ENCODE measurements around the gene DENND4A.
"Not testable (repeated sequence)": the region's sequence is repeated elsewhere in the genome, so short reads cannot be mapped to it uniquely, and the experiment has no call there.

Gene DENND4A

DNA sequence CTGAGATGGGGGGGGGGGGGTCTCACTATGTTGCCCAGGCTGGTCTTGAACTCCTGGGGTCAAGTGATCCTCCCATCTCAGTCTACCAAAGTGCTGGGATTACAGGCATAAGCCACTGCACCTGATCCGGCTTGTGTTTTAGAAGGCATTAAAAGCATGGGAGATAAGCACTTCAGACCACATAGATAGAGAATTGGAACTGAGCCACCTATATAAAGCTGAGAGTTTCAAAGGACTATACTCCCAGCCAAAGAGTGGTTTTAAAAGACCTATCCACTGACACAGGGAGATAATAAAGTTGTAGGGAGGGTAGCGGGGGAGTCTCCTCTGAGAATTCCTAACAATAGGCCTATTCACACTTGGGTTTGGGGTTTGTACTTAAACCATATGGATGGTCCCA, 34.8 kb downstream of the DENND4A start:
- no peak for DNase-seq (ENCODE audit: low spot score)

DNA sequence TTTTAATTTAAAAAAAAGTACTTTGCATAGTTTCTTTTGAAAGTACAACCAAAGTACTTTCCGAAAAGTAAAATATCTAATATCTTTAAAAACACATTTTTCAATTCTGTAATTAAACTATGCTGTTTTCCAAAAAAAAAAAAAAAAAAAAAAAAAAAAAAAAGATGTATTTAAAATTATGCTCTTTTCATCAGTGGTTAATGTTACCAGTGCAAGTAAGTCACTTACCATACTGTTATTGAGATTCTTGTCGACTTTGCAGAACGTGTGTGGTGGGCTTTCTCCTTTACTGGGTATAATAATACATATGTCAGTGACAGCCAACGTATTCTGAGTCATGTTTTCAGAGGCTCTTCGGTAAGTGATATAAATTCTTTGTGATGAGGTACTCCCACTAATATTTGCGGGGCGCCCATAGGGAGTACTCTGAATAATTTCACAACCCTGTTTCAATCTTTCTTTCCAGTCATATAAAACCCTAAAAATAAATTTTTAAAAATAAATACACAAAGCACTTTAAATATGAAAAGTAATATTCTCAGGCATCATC, 39.9 kb downstream of the DENND4A start:
- no peak for DNase-seq (ENCODE audit: low spot score)

DNA sequence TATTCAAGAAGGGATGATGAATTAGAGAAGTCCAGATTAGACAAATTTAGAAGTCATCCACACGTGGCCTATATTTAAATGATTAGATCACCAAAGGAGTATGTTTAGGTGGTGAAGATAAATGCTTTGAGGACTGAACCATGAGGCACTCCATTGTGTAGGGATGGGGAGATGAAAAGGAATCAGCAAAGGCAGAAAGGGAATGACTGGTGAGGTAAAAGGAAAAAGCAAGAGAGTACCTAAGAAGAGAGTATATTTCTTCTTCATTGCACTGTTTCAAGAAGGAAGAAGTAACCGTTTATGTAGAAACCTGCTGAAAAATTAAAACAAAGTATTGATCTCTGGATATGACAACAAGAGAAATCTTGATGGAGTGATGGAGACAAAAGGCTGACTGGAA, 40.7 kb downstream of the DENND4A start:
- no peak for DNase-seq (ENCODE audit: low spot score)

DNA sequence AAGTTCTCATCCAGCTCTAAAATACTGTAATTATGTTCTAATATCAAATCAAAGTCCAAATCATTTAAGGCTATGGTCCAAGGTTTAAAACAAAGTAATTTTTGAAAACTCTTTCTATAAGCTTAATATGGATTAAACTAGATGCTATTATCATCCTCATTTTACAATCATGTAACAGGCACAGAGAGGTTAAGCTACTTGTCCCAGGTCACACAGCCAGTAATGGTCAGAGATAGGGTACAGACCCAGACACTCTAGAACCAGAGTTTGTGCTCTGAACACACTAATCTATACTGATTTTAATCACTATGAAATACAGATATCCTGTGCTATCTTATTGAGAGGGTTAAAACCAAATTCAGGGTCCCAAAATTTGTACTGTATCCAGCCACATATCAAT, 44.8 kb downstream of the DENND4A start:
- no peak for DNase-seq (ENCODE audit: low spot score)

DNA sequence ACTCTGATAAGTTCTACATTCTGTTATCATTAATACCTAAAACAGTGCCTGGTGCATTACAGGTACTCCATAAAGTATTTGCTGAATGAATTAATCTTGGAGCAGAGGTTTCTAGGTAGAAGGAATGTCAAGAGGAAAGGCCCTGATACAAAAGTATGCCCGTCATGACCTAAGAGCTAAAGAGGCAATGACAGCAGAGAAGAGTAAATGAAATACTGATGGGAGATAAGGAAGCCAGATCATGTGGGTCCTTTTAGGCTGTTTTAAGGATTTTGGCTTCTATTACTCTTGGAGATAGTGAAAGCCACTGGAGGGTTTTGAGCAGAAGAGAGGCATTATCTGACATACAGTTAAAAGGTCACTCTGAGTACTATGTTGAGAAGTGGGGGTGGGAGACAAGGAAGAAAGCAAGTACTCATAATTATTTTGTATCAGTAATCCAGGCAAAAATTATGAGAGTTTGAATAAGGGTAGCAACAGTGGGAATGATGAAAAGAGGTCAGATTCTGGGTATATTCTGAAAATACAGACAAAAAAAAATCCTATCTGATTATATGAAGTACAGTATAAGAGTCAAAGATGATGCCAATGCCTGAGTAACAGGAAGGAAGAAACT, 48.3 kb downstream of the DENND4A start:
- no peak for DNase-seq (ENCODE audit: low spot score)

DNA sequence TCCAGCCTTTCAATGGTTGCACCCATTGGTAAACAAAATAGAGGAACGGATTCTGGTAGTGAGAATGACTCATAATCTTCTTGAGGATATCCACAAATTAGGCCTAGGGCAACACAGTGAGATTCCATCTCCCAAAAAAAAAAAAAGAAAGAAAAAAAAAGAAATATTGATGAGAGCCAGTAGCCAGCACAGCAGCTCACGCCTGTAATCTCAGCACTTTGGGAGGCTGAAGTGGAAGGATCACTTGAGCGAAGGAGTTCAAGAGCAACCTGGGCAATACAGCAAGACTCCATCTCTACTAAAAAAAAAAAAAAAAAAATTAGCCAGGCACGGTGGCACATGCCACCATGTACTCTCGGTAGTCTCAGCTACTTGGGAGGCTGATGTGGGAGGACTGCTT, 51.9 kb downstream of the DENND4A start:
- no peak for DNase-seq (ENCODE audit: low spot score)

DNA sequence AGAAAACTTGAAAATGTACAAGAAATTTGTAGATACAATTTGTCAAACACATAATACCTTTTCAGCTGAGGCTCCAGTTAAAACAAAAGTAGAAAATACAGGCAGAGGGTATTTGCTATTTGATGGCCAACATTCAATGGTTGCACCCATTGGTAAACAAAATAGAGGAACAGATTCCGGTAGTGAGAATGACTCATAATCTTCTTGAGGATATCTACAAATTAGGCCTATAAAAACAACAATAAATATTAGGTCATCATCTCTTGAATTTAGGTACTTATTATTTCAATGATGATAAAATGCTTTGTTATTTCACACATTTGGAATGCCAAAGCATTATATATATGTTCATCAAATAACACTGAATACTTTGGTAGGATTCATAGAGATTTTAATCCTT, 53.4 kb downstream of the DENND4A start:
- DNase-seq (ENCODE audit: low spot score) = no peak

DNA sequence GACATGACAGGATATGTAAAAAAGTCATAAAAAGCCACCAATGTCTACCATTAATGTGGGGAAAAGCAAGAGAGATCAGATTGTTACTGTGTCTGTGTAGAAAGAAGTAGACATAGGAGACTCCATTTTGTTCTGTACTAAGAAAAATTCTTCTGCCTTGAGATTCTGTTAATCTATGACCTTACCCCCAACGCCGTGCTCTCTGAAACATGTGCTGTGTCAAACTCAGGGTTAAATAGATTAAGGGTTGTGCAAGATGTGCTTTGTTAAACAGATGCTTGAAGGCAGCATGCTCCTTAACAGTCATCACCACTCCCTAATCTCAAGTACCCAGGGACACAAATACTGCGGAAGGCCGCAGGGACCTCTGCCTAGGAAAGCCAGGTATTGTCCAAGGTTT, 58.5 kb downstream of the DENND4A start:
- DNase-seq (ENCODE audit: low spot score) = not testable (repeated sequence)

DNA sequence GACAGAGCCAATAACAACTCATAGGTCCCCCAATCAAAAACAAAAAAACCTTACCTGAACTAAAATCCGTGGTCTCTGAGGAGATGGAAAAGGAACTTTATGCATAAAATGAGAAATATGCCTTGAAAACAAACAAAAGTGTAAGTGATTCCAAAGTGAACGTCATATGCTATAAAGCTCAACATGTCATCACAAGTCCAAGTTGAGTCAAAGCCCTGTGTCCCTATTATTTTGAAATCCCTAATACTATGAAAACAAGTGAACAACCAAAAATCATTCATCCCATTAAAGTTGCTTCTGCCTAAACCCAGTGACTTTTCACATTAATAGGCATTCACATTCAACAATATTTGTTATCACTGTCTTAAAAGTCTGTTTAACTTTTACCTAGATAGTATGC, 59.4 kb downstream of the DENND4A start:
- DNase-seq (ENCODE audit: low spot score) = no peak

DNA sequence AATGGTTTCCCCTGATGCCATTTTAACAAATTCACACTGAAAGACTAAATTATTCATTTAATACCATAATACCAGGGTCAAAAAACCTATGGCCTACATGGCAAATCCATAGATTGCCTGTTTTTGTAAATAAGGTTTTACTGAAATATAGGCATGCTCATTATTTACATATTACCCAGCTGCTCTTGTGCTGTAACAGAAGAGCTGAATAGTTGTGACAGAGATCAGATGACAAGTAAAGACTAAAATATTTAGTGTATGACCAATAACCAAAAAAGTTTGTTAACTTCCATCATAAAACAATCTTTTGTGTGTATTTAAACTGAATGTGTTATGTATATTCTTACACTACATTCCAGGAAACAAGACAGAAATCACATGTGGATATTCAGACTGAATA, 60.2 kb downstream of the DENND4A start:
- no peak for DNase-seq (ENCODE audit: low spot score)

DNA sequence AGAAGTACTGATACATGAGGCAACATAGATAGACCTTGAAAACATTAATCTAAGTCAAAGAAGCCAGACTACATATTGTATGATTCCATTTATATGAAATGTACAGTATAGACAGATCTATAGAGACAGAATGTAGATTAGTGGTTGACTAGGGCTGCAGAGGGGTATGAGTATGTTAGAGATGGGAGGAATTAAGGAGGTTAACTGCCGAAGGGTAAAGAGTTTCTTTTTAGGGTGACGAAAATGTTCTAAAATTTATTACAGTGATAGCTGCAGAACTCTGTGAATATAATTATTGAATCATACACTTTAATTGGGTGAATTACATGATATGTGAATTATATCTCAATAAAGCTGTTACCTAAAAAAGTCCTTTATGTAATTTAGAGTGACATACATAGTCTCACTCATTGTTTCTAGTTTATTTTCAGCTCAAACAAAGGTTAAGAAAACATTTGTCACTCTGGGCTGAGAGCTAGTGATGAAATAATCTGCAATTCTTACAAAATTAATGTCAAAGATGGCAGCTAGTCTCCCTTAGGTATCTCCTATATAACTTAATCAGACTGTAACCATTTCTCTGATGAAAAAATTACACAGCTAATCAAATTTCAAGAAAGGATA, 61.4 kb downstream of the DENND4A start:
- no peak for DNase-seq (ENCODE audit: low spot score)

DNA sequence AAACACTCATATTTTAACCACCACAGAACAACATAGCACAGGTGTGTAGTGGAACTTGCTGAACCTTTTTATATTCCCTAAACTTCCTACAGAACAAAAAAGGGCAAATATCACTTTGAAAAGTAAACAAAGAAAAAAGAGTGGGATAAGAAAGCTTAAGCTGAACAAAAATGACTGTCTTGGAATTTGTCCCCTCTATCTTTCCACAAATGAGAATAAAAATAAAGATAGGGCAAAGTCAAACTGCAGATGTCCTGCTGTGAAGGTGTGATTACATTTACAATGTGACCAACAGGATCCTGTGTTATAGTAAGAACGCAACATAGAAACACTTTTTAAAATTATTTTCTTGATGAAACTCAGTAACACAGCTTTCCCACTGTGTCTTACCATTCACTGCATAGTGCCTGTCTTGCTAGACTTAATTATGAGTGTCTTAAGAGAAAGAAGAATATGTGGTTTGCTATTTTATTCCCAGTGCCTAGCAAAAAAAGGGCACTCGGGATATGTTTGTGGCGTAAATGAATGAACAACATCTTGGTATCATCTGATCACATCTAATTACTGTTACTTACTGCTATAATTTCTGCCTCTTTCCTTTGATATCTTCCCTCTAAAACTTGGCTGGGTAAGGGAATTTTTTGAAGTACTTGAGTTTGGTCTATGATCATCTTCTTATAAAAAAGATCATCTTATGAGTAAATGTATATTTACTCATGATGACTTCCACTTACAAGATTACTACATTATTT, 67.5 kb downstream of the DENND4A start:
- DNase-seq (ENCODE audit: low spot score) = no peak

DNA sequence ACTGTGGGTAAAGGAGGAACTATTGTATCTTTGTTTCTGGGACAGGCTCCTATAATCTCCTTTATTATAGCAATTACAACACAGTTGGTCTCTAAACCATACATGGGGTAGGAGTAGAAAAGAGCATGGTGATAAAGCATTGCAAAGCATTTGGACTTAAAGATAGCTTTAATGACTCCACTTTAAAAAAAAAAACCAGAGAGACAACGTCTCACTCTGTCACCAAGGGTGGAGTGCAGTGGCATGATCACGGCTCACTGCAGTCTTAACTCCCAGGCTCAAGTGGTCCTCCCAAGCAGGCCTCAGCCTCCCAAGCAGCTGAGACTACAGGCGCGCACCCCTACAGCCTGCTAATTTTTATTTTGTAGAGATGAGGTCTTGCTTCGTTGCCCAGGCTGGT, 68.2 kb downstream of the DENND4A start:
- DNase-seq (ENCODE audit: low spot score) = no peak

DNA sequence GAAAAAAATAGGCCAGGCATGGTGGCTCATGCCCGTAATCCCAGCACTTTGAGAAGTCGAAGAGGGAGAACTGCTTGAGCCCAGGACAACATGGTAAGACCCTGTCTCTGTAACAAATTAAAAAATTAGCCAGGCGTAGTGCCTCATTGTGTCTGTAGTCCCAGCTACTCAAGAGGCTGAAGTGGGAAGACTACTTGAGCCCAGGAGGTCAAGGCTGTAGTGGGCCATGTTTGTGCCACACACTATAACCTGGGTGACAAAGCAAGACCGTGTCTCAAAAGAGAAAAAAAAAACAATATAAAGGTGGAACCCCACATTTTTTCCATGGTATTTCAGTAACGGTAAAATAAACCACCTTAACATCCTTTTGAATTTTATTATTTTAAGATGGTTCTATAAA, 69.9 kb downstream of the DENND4A start:
- DNase-seq (ENCODE audit: low spot score) = no peak

DNA sequence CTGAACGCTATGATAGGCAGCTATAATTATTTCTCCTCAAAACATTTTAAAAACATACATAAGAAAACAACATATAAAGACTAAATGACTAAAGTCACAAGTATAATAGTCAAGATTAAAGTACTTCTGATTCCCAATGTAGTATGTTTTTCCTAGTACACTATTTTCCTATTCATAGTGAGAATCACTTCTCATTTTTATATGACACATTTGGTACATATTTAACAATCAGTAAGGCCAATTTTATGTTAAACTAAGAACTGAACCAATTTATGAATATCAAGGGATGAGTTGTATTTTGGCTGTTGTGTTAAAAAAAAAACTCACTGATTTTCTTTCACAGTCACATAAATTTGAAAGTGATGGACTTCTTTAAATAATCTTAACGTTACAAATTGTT, 79.7 kb downstream of the DENND4A start:
- DNase-seq (ENCODE audit: low spot score) = no peak

DNA sequence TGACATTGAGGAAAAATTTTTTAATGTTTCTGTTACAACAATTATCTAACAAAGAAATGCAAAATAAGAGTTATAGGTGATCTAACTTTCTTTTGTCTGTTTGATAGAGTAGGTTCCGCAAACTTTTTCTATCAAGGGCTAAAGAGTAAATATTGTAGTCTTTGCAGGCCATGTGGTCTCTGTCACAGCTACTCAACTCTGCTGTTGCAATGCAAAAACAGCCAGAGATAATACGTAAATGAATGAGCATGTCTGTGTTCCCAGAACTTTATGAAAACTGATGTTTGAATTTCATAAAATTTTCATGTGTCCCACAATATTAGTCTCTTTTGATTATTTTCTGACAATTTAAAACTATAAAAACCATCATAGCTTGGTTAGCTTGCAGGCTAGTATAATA, 97.0 kb downstream of the DENND4A start:
- DNase-seq (ENCODE audit: low spot score) = no peak

DNA sequence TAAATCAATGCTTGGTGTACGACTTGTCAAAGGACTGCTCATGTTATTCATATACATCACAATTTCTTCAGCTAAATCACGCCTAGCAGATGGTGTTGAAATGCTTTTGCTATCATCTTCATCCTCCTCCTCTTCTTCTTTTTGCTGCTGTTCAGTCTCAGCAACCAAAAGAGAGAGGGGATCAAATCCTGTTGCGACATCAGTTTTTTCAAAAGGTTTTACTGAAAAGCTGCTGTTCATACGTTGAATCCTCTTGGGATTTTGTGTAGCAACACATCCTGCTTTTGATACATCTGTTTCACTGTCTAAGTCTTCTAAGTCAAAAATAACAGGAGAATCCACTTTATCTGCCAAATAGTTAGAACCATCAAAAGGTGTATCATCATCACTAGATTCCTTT, 101.3 kb downstream of the DENND4A start:
- no peak for DNase-seq (ENCODE audit: low spot score)

DNA sequence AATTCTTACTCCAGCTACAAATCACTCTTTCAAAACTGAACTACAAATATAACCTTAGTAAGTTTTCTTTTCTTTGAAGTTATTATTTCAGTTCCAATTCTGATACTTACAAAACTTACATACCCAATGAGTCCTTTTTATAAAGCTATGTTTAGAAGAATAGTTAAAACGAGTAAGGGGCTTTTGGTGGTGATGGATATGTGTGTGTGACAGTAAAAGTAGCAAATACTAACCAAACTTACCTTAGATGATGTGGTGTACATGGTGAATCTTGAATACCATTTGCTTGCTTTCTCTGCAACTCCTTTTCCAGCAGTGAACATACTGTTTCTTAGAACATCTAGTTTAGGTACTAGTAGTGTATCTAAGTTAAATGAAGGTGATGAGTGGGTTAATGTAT, 101.9 kb downstream of the DENND4A start:
- DNase-seq (ENCODE audit: low spot score) = no peak

DNA sequence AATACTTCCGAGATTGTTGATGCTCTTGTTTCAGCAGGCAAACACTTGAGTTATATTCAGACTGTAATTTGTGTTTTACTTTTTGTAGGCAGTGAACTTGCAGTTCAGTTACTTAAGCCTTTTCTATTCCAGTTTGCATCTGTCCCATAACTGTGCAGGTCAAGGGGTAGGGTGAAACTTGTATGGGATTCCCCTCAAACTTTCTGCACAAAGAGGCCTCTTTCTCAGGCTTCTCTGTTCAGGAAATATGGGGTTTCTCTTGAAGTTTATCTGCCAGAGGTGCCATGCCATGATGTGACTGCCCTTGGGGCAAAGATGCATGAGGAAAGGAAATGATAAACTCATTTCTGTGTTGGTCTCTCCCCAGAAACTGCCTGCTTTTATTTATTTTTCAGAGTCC, 103.6 kb downstream of the DENND4A start:
- DNase-seq (ENCODE audit: low spot score) = no peak

DNA sequence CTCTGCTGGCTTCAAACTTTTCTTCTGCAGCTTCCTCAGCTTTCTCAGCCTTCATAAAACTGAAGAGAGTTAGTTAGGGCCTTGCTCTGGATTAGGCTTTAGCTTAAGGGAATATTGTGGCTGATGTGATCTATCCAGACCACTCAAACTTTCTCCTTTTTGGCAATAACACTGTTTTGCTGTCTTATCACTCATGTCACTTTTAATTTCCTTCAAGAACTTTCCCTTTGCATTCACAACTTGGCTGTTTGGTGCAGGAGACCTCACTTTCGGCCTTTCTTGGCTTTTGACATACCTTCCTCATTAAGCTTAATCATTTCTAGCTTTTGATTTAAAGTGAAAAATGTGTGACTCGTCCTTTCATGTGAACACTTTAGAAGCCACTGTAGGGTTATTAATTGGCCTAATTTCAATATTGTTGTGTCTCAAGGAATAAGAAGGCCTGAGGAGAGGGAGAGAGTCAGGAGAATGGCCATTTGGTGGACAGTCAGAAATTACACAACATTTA, 109.6 kb downstream of the DENND4A start:
- DNase-seq (ENCODE audit: low spot score) = no peak

DNA sequence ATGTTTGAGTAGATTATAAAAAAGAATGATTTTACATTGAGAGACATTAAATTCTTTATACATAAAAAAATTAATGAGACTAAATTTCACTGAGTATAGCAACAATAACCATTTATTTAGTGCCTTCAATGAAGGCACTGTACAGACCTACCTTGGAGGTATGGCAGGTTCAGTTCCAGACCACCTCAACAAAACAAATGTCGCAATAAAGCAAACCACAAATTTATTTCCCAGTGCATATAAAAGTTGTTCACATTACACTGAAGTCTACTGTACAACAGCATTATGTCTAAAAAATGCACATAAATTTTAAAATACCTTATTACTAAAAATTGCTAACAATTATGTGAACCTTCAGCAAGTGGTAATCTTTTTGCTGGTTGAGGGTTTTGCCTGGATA, 111.5 kb downstream of the DENND4A start:
- no peak for DNase-seq (ENCODE audit: low spot score)

DNA sequence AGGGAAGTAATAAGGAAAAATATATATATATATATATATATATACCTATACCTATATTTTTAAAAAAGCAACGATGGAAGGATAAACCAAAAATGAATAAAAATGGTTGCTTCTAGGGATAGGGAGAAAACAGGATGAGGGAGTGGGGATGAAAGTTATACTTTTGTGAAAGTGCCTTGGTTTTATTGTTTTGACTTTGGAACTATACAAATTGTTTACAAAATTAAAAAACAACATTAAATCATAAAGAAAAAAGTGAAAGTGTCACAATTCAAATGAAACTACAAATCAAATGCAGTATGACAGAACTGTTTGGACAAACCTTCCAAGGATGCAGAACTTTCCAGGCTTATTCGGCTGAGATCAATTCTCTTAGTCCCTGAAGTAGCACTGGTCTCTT, 116.0 kb downstream of the DENND4A start:
- no peak for DNase-seq (ENCODE audit: low spot score)

DNA sequence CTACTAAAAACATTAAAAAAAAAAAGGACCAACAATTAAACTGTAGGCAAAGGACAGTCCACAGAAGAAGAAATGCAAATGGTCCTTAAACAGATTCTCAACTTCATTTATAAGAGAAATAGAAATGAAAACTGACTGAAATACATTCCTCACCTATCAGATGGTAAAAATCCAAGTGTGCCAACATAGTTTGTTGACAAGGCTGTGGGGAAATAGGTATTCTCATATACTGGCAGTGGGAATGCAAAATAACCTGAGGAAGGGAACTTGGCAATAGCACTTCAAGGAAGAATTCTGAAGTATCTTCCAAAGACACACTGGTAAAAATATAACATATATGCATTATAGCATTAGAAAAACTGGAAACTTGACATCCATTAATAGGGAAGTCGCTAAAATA, 116.5 kb downstream of the DENND4A start:
- DNase-seq (ENCODE audit: low spot score) = no peak

All from germinal center (tissue), 1 donor.